ENCODE results near the gene TULP4. TPM values are rescaled to one million over a fixed set of nuclear protein-coding genes. Genes with fewer than 3 reads are reported as not detected.
A peak's percentile ranks its signal among the peaks of the same experiment; 100 is the strongest.

TULP4 gene
- total and polyA plus RNA-seq, 2 of the 8 experiments (the other 6 are each of a cell fraction or from before 2014, with no cell fraction given): 7.7 to 51.6 TPM

- Histone ChIP-seq H3K4me2 (ENCODE audit: insufficient read depth in 1 of 2, low read depth in 2 of 2, low read length in 2 of 2) (peak overlapping the region; percentile 80 to 83; a peak in 2 of 4 replicates), H2BK120ac (replicated peaks; ENCODE audit: low read depth, low read length) (no peak overlapping the region), H3K4me3 (ENCODE audit: extremely low read depth in 1 of 4, insufficient read depth in 2 of 4, low read depth in 3 of 4, low read length in 4 of 4) (peak overlapping the region in 1 of 4 experiments; percentile 95; a peak in 2 of 8 replicates), H3K14ac (ENCODE audit: insufficient read length) (no peak overlapping the region), H3K9me3 (ENCODE audit: insufficient read depth in 2 of 2, low read depth in 1 of 2, low read length in 1 of 2) (no peaks in the 10 kb centered on the region), H3K27ac (ENCODE audit: low read depth, low read length) (no peak overlapping the region), H4K8ac (ENCODE audit: extremely low read depth, insufficient read depth, low read length) (no peak overlapping the region), H3K23ac (ENCODE audit: insufficient read length) (no peak overlapping the region), H2BK12ac (ENCODE audit: low read depth, low read length) (no peak overlapping the region), H3K4ac (replicated peaks; ENCODE audit: insufficient read length, low read depth, low read length) (no peak overlapping the region), H2BK15ac (ENCODE audit: low read length) (no peak overlapping the region), H2AK5ac (ENCODE audit: low read depth, low read length) (no peak overlapping the region), H4K5ac (ENCODE audit: insufficient read length, low read depth, low read length) (no peak overlapping the region), H3K18ac (ENCODE audit: extremely low read depth, low read length) (no peak overlapping the region), H2BK20ac (ENCODE audit: low read length) (no peak overlapping the region), H2BK5ac (ENCODE audit: low read depth, low read length) (no peak overlapping the region), H3K79me1 (ENCODE audit: low read depth, low read length) (peaks cover 17% of the 10 kb centered on the region), H4K91ac (replicated peaks; ENCODE audit: insufficient read length, low read length) (no peak overlapping the region), H3K36me3 (ENCODE audit: control insufficient read depth in 2 of 4, insufficient read depth in 4 of 4, low read length in 3 of 4) (no peaks in the 10 kb centered on the region), H3K79me2 (ENCODE audit: control insufficient read depth in 1 of 2, insufficient read depth in 2 of 2, low read length in 2 of 2) (peaks cover 7 to 30% of the 10 kb centered on the region in 2 experiments; a peak in 3 of 4 replicates), H3K23me2 (ENCODE audit: low read depth, low read length) (peaks cover 3% of the 10 kb centered on the region; the same call in 1 of the 2 replicates), H3K27me3 (replicated peaks in 1 of 4; ENCODE audit: control insufficient read depth in 3 of 4, extremely low read depth in 1 of 4, insufficient read depth in 3 of 4, low read length in 3 of 4) (no peaks in the 10 kb centered on the region), H3K4me1 (replicated peaks in 1 of 4; ENCODE audit: control insufficient read depth in 3 of 4, insufficient read depth in 4 of 4, low read length in 3 of 4) (peaks cover 5 to 9% (median 8%) of the 10 kb centered on the region in 4 experiments; a peak in 6 of 7 replicates), H2AFZ (ENCODE audit: low read length) (no peak overlapping the region), H3K56ac (replicated peaks; ENCODE audit: insufficient read length, low read depth, low read length) (no peak overlapping the region), H4K20me1 (replicated peaks in 1 of 2; ENCODE audit: control insufficient read depth in 1 of 2, insufficient read depth in 2 of 2, low read length in 2 of 2) (peaks cover 8 to 13% of the 10 kb centered on the region in 2 experiments), H3K9ac (replicated peaks in 1 of 4; ENCODE audit: extremely low read depth in 1 of 4, low read depth in 3 of 4, low read length in 3 of 4) (no peak overlapping the region)
- no peak for DNase-seq (ENCODE audit: low read depth in 1 of 2, low spot score in 2 of 2)
- ChIA-PET CTCF (ENCODE audit: partially characterized antibody) (interaction anchor here (0.5 to 2.0 kb wide), 10 partner anchors 10 to 1323 kb away, joined by 3 to 9 read pairs (median 4); no protein-coding TSS in a partner anchor), POLR2A (ENCODE audit: partially characterized antibody) (interaction anchor here (0.6 to 3.1 kb wide), 10 partner anchors 8 to 403 kb away, joined by 3 to 19 read pairs (median 4); no protein-coding TSS in a partner anchor)
- FAIRE-seq: no peak
- WGBS, 2 experiments (ENCODE audit: extremely low coverage in 1 of 2, insufficient coverage in 1 of 2, insufficient read length in 1 of 2, insufficient replicate concordance in 2 of 2, low coverage in 1 of 2, low lambda C conversion rate in 2 of 2, missing lambda C conversion rate in 1 of 2): 89% methylated on average over 14 of the region's 14 CpGs; no CpG with 5 or more reads in 1 of the 2 experiments
- TF ChIP-seq POU5F1 (IDR thresholded peaks at IDR 0.05; ENCODE audit: low read depth, low read length) (no peak), POLR2A (IDR thresholded peaks at IDR 0.05; ENCODE audit: control extremely low read depth in 1 of 2, low read depth in 2 of 2, low read length in 2 of 2) (no peak), TEAD4 (IDR thresholded peaks at IDR 0.05; ENCODE audit: low read depth, low read length) (no peak), MAX (IDR thresholded peaks at IDR 0.05) (no peak), RBBP5 (IDR thresholded peaks at IDR 0.05; ENCODE audit: borderline replicate concordance, low read depth, low read length) (no peak), RXRA (IDR thresholded peaks at IDR 0.05; ENCODE audit: insufficient read depth, low read depth, low read length) (no peak), CBX8 (IDR thresholded peaks at IDR 0.05; ENCODE audit: borderline replicate concordance, low read depth, low read length) (no peak), GTF2F1 (IDR thresholded peaks at IDR 0.05; ENCODE audit: borderline replicate concordance, low read depth, low read length) (no peak), SRF (IDR thresholded peaks at IDR 0.05; ENCODE audit: low read depth, low read length) (no peak), SIN3A (conservative IDR thresholded peaks at IDR 0.05 in 1 of 2, IDR thresholded peaks at IDR 0.05 in 1 of 2; ENCODE audit: low read depth in 1 of 2, low read length in 2 of 2) (no peak), SIX5 (IDR thresholded peaks at IDR 0.05; ENCODE audit: low read depth, low read length) (no peak)
Observed at GRCh38 chr6:158558415-158559306, 246.4 kb downstream of the TULP4 start.
